K562 (cell line): ENCODE measurements around the gene LMNB1. TPM values are rescaled to one million over a fixed set of nuclear protein-coding genes. Genes with fewer than 3 reads are reported as not detected.

ENCODE experiments used
- ARNT ChIP-seq, 2 experiments: fragments of 450-650 bp; IDR thresholded peaks; 2 replicates each; pipeline ENCODE4 v1.6.1; 2016; ENCODE audit warnings: mild to moderate bottlenecking in 1 of 2
- CBFB ChIP-seq: sonication (generic); formaldehyde crosslinking; IDR thresholded peaks from 2 replicates; pipeline ENCODE4 v1.4.0; 2020; ENCODE audit warnings: mild to moderate bottlenecking, missing genetic modification reagents
- E2F6 ChIP-seq, 2 experiments: IDR thresholded peaks; 2 replicates each; pipeline ENCODE4 v1.6.1; 2011; ENCODE audit warnings: borderline replicate concordance in 1 of 2, control low read depth in 1 of 2, low read depth in 1 of 2, low read length in 1 of 2, mild to moderate bottlenecking in 1 of 2, mixed read lengths in 1 of 2, moderate library complexity in 1 of 2; ENCODE audit not compliant: insufficient read depth in 1 of 2, insufficient read length in 1 of 2, poor library complexity in 1 of 2, severe bottlenecking in 1 of 2; ENCODE audit errors: extremely low read depth in 1 of 2
- FUS ChIP-seq: fragments of 200-400 bp; formaldehyde crosslinking; optimal IDR thresholded peaks from 2 replicates; pipeline ENCODE3; 2017; ENCODE audit warnings: low read depth, low read length
- KLF13 ChIP-seq: fragments of 450-650 bp; IDR thresholded peaks from 2 replicates; pipeline ENCODE4 v1.6.1; 2016; ENCODE audit warnings: missing genetic modification characterization, low read depth, mild to moderate bottlenecking, missing compliant biosample characterization, moderate library complexity, borderline replicate concordance
- MAFK ChIP-seq: IDR thresholded peaks from 2 replicates; pipeline ENCODE4 v1.6.1; 2011; ENCODE audit warnings: low read length, improper control_type of control experiment
- NCOA6 ChIP-seq: fragments of 450-650 bp; IDR thresholded peaks from 2 replicates; pipeline ENCODE4 v1.6.1; 2017; ENCODE audit warnings: mild to moderate bottlenecking
- NFIC ChIP-seq: fragments of 450-650 bp; IDR thresholded peaks from 2 replicates; pipeline ENCODE4 v1.6.1; 2017; ENCODE audit warnings: mild to moderate bottlenecking, inconsistent platforms
- NONO ChIP-seq, 2 experiments: fragments of 200-400 bp in 1 of 2; fragments of 450-650 bp in 1 of 2; formaldehyde crosslinking in 1 of 2; IDR thresholded peaks; 2 replicates each; pipeline ENCODE4 v1.6.1; 2017; ENCODE audit warnings: low read depth in 2 of 2, mild to moderate bottlenecking in 2 of 2, moderate library complexity in 2 of 2, low read length in 1 of 2
- RFX1 ChIP-seq: fragments of 450-650 bp; IDR thresholded peaks from 2 replicates; pipeline ENCODE4 v1.6.1; 2016; ENCODE audit warnings: mild to moderate bottlenecking, moderate library complexity
- RHOXF2B ChIP-seq: fragments of 250-450 bp; sonication (Bioruptor Pico); conservative IDR thresholded peaks from 2 replicates; pipeline ENCODE4 v1.5.1; 2021
- SUPT5H ChIP-seq: fragments of 450-650 bp; IDR thresholded peaks from 2 replicates; pipeline ENCODE4 v1.6.1; 2016
- TCF7L2 ChIP-seq: fragments of 150-350 bp; IDR thresholded peaks from 2 replicates; pipeline ENCODE4 v1.6.1; 2016; ENCODE audit warnings: low read depth, mild to moderate bottlenecking, low read length, moderate library complexity
- TGIF2 ChIP-seq: sonication (generic); formaldehyde crosslinking; IDR thresholded peaks from 2 replicates; pipeline ENCODE4 v1.8.1; 2022; ENCODE audit warnings: mild to moderate bottlenecking, missing genetic modification reagents, moderate library complexity
- TOE1 ChIP-seq, 2 experiments: fragments of 450-650 bp in 1 of 2; sonication (generic) in 1 of 2; formaldehyde crosslinking in 1 of 2; IDR thresholded peaks; 2 replicates each; pipeline versions ENCODE4 v1.7.1 to v1.8.0; 2016 to 2022; ENCODE audit warnings: borderline replicate concordance in 2 of 2, mild to moderate bottlenecking in 2 of 2, antibody characterized with exemption in 1 of 2, inconsistent platforms in 1 of 2, low read depth in 1 of 2, missing genetic modification reagents in 1 of 2, moderate library complexity in 1 of 2
- VEZF1 ChIP-seq: fragments of 200-800 bp; sonication (Bioruptor generic); IDR thresholded peaks from 2 replicates; pipeline ENCODE4 v1.6.1; 2017; ENCODE audit warnings: missing genetic modification characterization, missing compliant biosample characterization
- ZNF274 ChIP-seq: IDR thresholded peaks from 2 replicates; pipeline ENCODE4 v1.6.1; 2011; ENCODE audit warnings: low read depth, mild to moderate bottlenecking, low read length, moderate library complexity, borderline replicate concordance
- ZNF280B ChIP-seq: fragments of 250-450 bp; sonication (Bioruptor Pico); IDR thresholded peaks from 2 replicates; pipeline ENCODE4 v1.5.1; 2021; ENCODE audit warnings: mild to moderate bottlenecking
- ZNF699 ChIP-seq: fragments of 250-450 bp; sonication (Bioruptor Pico); IDR thresholded peaks from 2 replicates; pipeline ENCODE4 v1.8.0; 2021; ENCODE audit warnings: mild to moderate bottlenecking, moderate library complexity; ENCODE audit not compliant: insufficient replicate concordance
- polyA plus RNA-seq, 8 experiments: library from polyadenylated mRNA; depleted of rRNA in 4 of 8; stranded (reverse) in 5 of 8; unstranded in 3 of 8; fragments of >200 nt; fragmentation: Nextera tagmentation in 2 of 8; fragmentation: Illumina TruSeq in 1 of 8; extraction: Ambion mirVana in 2 of 8; extraction: Trizol in 1 of 8; gene quantifications; 2 replicates each; pipeline versions ENCODE4 v1.2.1 to v1.2.3, GENCODE V29; 2011 to 2014; ENCODE audit warnings: inconsistent platforms in 1 of 8, missing spikeins in 1 of 8
- total RNA-seq, 7 experiments: library from RNA; depleted of rRNA in 6 of 7; stranded (reverse); fragments of >200 nt in 6 of 7; fragmentation: Illumina TruSeq in 2 of 7; extraction: Trizol in 2 of 7; gene quantifications; 2 replicates each; pipeline versions ENCODE4 v1.2.1 to v1.2.3, GENCODE V29; 2011 to 2021; ENCODE audit warnings: low replicate concordance in 1 of 7
- TF ChIP-seq, protein P1 (sequence below): fragments of 450-650 bp; IDR thresholded peaks from 2 replicates; pipeline ENCODE4 v1.6.1; 2016; ENCODE audit warnings: low read depth, mild to moderate bottlenecking, moderate library complexity
- TF ChIP-seq, protein P2 (sequence below): fragments of 450-650 bp; IDR thresholded peaks from 2 replicates; pipeline ENCODE4 v1.6.1; 2017; ENCODE audit warnings: antibody characterized with exemption

LMNB1 gene
- total and polyA plus RNA-seq, 9 of the 15 experiments (the other 6 are each of a cell fraction or from before 2014, with no cell fraction given): 2.8 to 190 (median 131) TPM

DNA sequence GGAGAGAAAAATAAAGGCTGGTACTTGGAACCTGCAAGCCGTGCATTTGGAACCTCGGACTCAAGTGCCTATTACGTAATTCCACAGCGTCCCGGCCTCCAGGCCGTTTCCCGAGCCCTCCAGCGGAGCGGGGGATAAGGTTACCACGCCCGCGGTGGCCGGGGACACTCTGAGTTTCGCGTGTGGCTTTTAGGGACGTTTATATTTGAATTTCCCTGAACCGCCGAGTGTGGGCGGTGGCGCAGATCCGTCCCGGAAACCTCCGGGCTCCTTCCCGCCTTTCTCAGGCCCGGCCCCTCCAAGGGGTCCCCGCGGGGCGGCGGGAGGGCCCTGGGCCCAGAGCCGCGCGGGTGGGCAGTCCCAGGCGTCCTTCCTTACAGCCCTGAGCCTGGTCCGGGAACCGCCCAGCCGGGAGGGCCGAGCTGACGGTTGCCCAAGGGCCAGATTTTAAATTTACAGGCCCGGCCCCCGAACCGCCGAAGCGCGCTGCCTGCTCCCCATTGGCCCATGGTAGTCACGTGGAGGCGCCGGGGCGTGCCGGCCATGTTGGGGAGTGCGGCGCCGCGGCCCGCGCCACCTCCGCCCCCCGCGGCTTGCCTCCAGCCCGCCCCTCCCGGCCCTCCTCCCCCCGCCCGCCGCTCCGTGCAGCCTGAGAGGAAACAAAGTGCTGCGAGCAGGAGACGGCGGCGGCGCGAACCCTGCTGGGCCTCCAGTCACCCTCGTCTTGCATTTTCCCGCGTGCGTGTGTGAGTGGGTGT lies at the start of gene LMNB1 (continued):
- TF ChIP-seq ZNF280B (CRISPR knock-in tag) (no peak), E2F6 (IDR thresholded peaks at IDR 0.05; ENCODE audit: borderline replicate concordance in 1 of 2, extremely low read depth in 1 of 2, insufficient read depth in 1 of 2, insufficient read length in 1 of 2, low read depth in 1 of 2, low read length in 1 of 2, poor library complexity in 1 of 2, severe bottlenecking in 1 of 2) (peak; percentile 67 to 97), TGIF2 (no peak), NONO (IDR thresholded peaks at IDR 0.05; ENCODE audit: low read depth in 2 of 2, low read length in 1 of 2) (peak; percentile 9 to 25; a peak in 1 of 4 replicates), RHOXF2B (CRISPR knock-in tag) (no peak), RFX1 (no peak), TOE1 (IDR thresholded peaks at IDR 0.05; ENCODE audit: borderline replicate concordance) (peak; percentile 85; the same call in 1 of the 2 replicates), TOE1 (CRISPR knock-in tag; IDR thresholded peaks at IDR 0.05; ENCODE audit: borderline replicate concordance, low read depth) (no peak), ZNF274 (no peak), MAFK (no peak), FUS (peak; percentile 65), SUPT5H (peak; percentile 59), ARNT (IDR thresholded peaks at IDR 0.05) (0 out of 4 replicates have a peak, but pooled peaks of 1 of the 2 experiments have one; percentile 30), NFIC (no peak), NCOA6 (no peak), CBFB (CRISPR knock-in tag) (no peak), KLF13 (peak; percentile 90), TCF7L2 (no peak), ZNF699 (CRISPR knock-in tag) (no peak), VEZF1 (CRISPR knock-in tag) (peak; percentile 98)
- TF ChIP-seq, protein P1, sequence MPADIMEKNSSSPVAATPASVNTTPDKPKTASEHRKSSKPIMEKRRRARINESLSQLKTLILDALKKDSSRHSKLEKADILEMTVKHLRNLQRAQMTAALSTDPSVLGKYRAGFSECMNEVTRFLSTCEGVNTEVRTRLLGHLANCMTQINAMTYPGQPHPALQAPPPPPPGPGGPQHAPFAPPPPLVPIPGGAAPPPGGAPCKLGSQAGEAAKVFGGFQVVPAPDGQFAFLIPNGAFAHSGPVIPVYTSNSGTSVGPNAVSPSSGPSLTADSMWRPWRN: no peak
- TF ChIP-seq, protein P2, sequence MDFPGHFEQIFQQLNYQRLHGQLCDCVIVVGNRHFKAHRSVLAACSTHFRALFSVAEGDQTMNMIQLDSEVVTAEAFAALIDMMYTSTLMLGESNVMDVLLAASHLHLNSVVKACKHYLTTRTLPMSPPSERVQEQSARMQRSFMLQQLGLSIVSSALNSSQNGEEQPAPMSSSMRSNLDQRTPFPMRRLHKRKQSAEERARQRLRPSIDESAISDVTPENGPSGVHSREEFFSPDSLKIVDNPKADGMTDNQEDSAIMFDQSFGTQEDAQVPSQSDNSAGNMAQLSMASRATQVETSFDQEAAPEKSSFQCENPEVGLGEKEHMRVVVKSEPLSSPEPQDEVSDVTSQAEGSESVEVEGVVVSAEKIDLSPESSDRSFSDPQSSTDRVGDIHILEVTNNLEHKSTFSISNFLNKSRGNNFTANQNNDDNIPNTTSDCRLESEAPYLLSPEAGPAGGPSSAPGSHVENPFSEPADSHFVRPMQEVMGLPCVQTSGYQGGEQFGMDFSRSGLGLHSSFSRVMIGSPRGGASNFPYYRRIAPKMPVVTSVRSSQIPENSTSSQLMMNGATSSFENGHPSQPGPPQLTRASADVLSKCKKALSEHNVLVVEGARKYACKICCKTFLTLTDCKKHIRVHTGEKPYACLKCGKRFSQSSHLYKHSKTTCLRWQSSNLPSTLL: no peak
